Astrocyte (in vitro differentiated cells and primary cell): ENCODE measurements around the gene C2CD2. TPM values are rescaled to one million over a fixed set of nuclear protein-coding genes. Genes with fewer than 3 reads are reported as not detected.

Source experiments
- DNase-seq: peaks from one replicate; pipeline ENCODE4 v3.0.0-alpha.2; 2010; ENCODE audit warnings: low read depth
- FAIRE-seq: peaks from 2 replicates; lab custom pipeline; 2011; peaks lifted over from hg19 to GRCh38; lab: Jason Lieb, UNC
- H2AFZ ChIP-seq: 2 replicates; pipeline ENCODE4 v1.6.0; 2012; ENCODE audit warnings: low read depth, low read length, inconsistent platforms
- H3K27ac ChIP-seq: 2 replicates; pipeline ENCODE4 v1.5.1; 2011; ENCODE audit warnings: low read depth, low read length, inconsistent platforms
- H3K27me3 ChIP-seq: 2 replicates; pipeline ENCODE4 v1.6.0; 2011; ENCODE audit warnings: low read length, inconsistent platforms; ENCODE audit not compliant: insufficient read depth
- H3K36me3 ChIP-seq: 2 replicates; pipeline ENCODE4 v1.5.1; 2011; ENCODE audit warnings: low read length, inconsistent platforms; ENCODE audit not compliant: insufficient read depth
- H3K4me1 ChIP-seq: 2 replicates; pipeline ENCODE4 v1.5.1; 2011; ENCODE audit warnings: low read length, inconsistent platforms; ENCODE audit not compliant: insufficient read depth
- H3K4me2 ChIP-seq: 2 replicates; pipeline ENCODE4 v1.6.0; 2012; ENCODE audit warnings: low read length, inconsistent platforms
- H3K4me3 ChIP-seq: 2 replicates; pipeline ENCODE4 v1.5.1; 2011; ENCODE audit warnings: low read depth, mild to moderate bottlenecking, low read length, inconsistent platforms; ENCODE audit not compliant: insufficient read depth
- H3K79me2 ChIP-seq: 2 replicates; pipeline ENCODE4 v1.6.0; 2012; ENCODE audit warnings: mild to moderate bottlenecking, low read length, inconsistent platforms; ENCODE audit not compliant: insufficient read depth
- H3K9ac ChIP-seq: 2 replicates; pipeline ENCODE4 v1.6.0; 2012; ENCODE audit warnings: mild to moderate bottlenecking, low read length, inconsistent platforms
- H3K9me3 ChIP-seq: 2 replicates; pipeline ENCODE4 v1.5.1; 2012; ENCODE audit warnings: low read depth, mild to moderate bottlenecking, low read length, inconsistent platforms; ENCODE audit not compliant: insufficient read depth
- H4K20me1 ChIP-seq: 2 replicates; pipeline ENCODE4 v1.6.0; 2012; ENCODE audit warnings: low read length, inconsistent platforms; ENCODE audit not compliant: insufficient read depth
- H3K27ac Mint-ChIP-seq: one replicate; pipeline ENCODE4 v1.8.0; 2021; ENCODE audit warnings: mild to moderate bottlenecking, mixed read lengths; ENCODE audit not compliant: unreplicated experiment
- H3K27me3 Mint-ChIP-seq: one replicate; pipeline ENCODE4 v1.8.0; 2021; ENCODE audit warnings: low read depth, mixed read lengths; ENCODE audit not compliant: unreplicated experiment
- H3K36me3 Mint-ChIP-seq: one replicate; pipeline ENCODE4 v1.8.0; 2021; ENCODE audit warnings: low read depth, mixed read lengths; ENCODE audit not compliant: unreplicated experiment
- H3K4me1 Mint-ChIP-seq: one replicate; pipeline ENCODE4 v1.8.0; 2021; ENCODE audit warnings: low read depth, mixed read lengths; ENCODE audit not compliant: unreplicated experiment
- H3K4me3 Mint-ChIP-seq: one replicate; pipeline ENCODE4 v1.8.0; 2021; ENCODE audit warnings: mild to moderate bottlenecking, moderate library complexity, mixed read lengths; ENCODE audit not compliant: unreplicated experiment
- H3K9me3 Mint-ChIP-seq: one replicate; pipeline ENCODE4 v1.8.0; 2021; ENCODE audit warnings: mild to moderate bottlenecking, mixed read lengths; ENCODE audit not compliant: unreplicated experiment
- EZH2 ChIP-seq: IDR thresholded peaks from 2 replicates; pipeline ENCODE4 v1.6.1; 2012; ENCODE audit warnings: mild to moderate bottlenecking, low read length, inconsistent platforms; ENCODE audit not compliant: insufficient read depth
- total RNA-seq: library from RNA; stranded (reverse); gene quantifications from 2 replicates; pipeline ENCODE4 v1.2.1, GENCODE V29; 2021
- TF ChIP-seq, protein P1 (sequence below): IDR thresholded peaks from 2 replicates; pipeline ENCODE4 v1.5.1; 2011; ENCODE audit warnings: low read depth, mild to moderate bottlenecking, inconsistent platforms, low read length, moderate library complexity; ENCODE audit not compliant: insufficient read depth

C2CD2 gene
- total RNA-seq, 1 donor from 2014 or later: 8.3 TPM

DNA sequence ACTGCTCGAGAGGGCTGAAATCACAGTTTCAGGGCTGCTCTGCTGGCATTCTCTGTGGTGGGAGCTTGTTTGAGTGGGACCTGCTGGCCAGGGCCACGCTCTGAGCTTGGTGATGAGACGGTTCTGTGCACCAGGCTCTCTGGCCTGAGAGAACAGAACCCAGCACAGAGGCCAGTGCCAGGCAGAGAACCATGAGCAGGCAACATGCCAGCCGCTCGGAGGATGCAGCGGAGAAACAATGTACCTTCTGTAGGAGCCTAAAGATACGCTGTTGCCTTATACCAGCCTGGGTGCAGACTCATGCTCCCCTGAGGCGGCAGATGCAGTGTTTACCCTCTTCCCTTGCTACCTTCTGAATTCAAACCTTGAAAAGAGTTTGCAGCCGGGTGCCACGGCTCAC is 10.0 kb downstream of the C2CD2 start:
- Histone ChIP-seq H3K27me3 (no peaks in the 10 kb centered on the region), H2AFZ (no peak overlapping the region), H4K20me1 (peaks cover 32% of the 10 kb centered on the region), H3K4me2 (no peak overlapping the region), H3K9ac (no peak overlapping the region), H3K36me3 (no peaks in the 10 kb centered on the region), H3K4me1 (peaks cover 11% of the 10 kb centered on the region), H3K27ac (no peak overlapping the region), H3K4me3 (no peak overlapping the region), H3K79me2 (peaks cover 37% of the 10 kb centered on the region), H3K9me3 (no peaks in the 10 kb centered on the region)
- FAIRE-seq: no peak
- H3K4me1 Mint-ChIP-seq: no peaks in the 10 kb centered on the region
- peaks cover 4% of the 10 kb centered on the region for H3K36me3 Mint-ChIP-seq
- no peak for DNase-seq
- H3K9me3 Mint-ChIP-seq: no peaks in the 10 kb centered on the region
- TF ChIP-seq, protein P1, sequence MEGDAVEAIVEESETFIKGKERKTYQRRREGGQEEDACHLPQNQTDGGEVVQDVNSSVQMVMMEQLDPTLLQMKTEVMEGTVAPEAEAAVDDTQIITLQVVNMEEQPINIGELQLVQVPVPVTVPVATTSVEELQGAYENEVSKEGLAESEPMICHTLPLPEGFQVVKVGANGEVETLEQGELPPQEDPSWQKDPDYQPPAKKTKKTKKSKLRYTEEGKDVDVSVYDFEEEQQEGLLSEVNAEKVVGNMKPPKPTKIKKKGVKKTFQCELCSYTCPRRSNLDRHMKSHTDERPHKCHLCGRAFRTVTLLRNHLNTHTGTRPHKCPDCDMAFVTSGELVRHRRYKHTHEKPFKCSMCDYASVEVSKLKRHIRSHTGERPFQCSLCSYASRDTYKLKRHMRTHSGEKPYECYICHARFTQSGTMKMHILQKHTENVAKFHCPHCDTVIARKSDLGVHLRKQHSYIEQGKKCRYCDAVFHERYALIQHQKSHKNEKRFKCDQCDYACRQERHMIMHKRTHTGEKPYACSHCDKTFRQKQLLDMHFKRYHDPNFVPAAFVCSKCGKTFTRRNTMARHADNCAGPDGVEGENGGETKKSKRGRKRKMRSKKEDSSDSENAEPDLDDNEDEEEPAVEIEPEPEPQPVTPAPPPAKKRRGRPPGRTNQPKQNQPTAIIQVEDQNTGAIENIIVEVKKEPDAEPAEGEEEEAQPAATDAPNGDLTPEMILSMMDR: no peak
- TF ChIP-seq EZH2: no peak
- no peak overlapping the region for H3K27ac Mint-ChIP-seq
- H3K27me3 Mint-ChIP-seq: no peaks in the 10 kb centered on the region
- no peak overlapping the region for H3K4me3 Mint-ChIP-seq

DNA sequence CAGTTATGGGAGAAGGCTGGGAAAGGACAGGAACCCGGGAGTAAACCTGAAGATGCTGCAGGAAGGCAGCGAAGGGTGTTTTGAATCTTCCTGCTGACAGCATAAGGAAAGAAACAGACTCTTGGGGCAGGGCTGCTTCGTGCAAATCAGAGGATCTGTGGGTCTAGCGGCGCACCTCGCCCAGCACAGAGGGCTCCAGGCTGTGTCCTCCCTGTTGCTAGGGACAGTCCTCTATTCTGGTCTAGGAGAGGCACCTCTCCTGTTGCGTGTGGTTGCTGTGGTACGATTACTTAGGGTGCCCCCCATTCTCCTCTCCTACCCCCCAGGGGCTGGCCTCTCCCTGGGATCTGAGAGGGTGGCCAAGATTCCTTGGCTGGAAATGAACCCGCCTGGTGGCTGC is 11.4 kb downstream of the C2CD2 start:
- no peak for FAIRE-seq
- Histone ChIP-seq H3K79me2 (peaks cover 27% of the 10 kb centered on the region), H3K36me3 (no peaks in the 10 kb centered on the region), H3K9me3 (no peaks in the 10 kb centered on the region), H4K20me1 (peaks cover 22% of the 10 kb centered on the region), H2AFZ (no peak overlapping the region), H3K4me3 (no peak overlapping the region), H3K9ac (no peak overlapping the region), H3K4me2 (no peak overlapping the region), H3K4me1 (no peaks in the 10 kb centered on the region), H3K27ac (no peak overlapping the region), H3K27me3 (no peaks in the 10 kb centered on the region)
- Mint-ChIP-seq H3K4me3 (no peak overlapping the region), H3K4me1 (no peaks in the 10 kb centered on the region), H3K9me3 (no peaks in the 10 kb centered on the region), H3K27me3 (no peaks in the 10 kb centered on the region), H3K36me3 (peaks cover 4% of the 10 kb centered on the region), H3K27ac (no peak overlapping the region)
- TF ChIP-seq, protein P1: no peak
- TF ChIP-seq EZH2: no peak
- DNase-seq: no peak

DNA sequence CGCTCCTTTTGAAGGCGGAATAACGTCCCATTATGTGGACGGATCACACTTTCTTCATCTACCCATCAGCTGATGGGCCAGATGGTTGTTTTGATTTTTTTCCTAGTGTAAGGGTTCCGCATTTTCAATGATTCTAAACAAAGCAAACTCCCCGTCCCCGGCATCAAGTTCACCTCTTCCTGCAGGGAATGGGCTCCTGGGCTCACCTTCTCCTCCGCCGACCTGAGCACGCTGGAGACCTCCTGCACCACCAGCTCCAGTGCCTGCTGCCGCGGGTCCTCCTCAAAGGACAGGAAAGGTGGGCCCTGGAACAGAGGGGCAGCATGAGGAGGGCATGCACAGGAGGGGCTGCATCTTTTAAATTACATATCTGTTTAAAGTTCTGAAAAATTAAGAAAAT is 11.9 kb downstream of the C2CD2 start:
- Histone ChIP-seq H3K79me2 (peaks cover 27% of the 10 kb centered on the region), H3K9me3 (no peaks in the 10 kb centered on the region), H3K4me2 (no peak overlapping the region), H3K27me3 (no peaks in the 10 kb centered on the region), H3K4me3 (no peak overlapping the region), H3K36me3 (no peaks in the 10 kb centered on the region), H3K9ac (no peak overlapping the region), H3K4me1 (no peaks in the 10 kb centered on the region), H3K27ac (no peak overlapping the region), H4K20me1 (peaks cover 22% of the 10 kb centered on the region), H2AFZ (no peak overlapping the region)
- FAIRE-seq: no peak
- Mint-ChIP-seq H3K9me3 (no peaks in the 10 kb centered on the region), H3K27ac (no peak overlapping the region), H3K4me3 (no peak overlapping the region), H3K27me3 (no peaks in the 10 kb centered on the region), H3K4me1 (no peaks in the 10 kb centered on the region), H3K36me3 (peaks cover 4% of the 10 kb centered on the region)
- TF ChIP-seq, protein P1: no peak
- no peak for DNase-seq
